Liver (tissue), 9 donors: ENCODE results near the gene OSBP2. TPM values are rescaled to one million over a fixed set of nuclear protein-coding genes. Genes with fewer than 3 reads are reported as not detected.

Experiments
- DNase-seq: peaks from one replicate; pipeline ENCODE4 v3.0.0-alpha.2; 2017; ENCODE audit warnings: low spot score
- H3K27ac ChIP-seq, 2 donors: one replicate each; pipeline ENCODE4 v1.7.0; 2013; ENCODE audit warnings: inconsistent platforms in 2 of 2, low read length in 2 of 2, control low read depth in 1 of 2, low read depth in 1 of 2, mild to moderate bottlenecking in 1 of 2
- H3K27me3 ChIP-seq, 4 donors: one replicate each; pipeline versions ENCODE4 v1.6.1 to v1.7.0; 2013; ENCODE audit warnings: low read length in 3 of 4, inconsistent platforms in 1 of 4, mild to moderate bottlenecking in 1 of 4, moderate library complexity in 1 of 4; ENCODE audit not compliant: control insufficient read depth in 4 of 4, insufficient read depth in 4 of 4
- H3K36me3 ChIP-seq, 4 donors: one replicate each; pipeline versions ENCODE4 v1.6.1 to v1.7.0; 2013; ENCODE audit warnings: low read length in 3 of 4, mild to moderate bottlenecking in 3 of 4, low read depth in 1 of 4, moderate library complexity in 1 of 4; ENCODE audit not compliant: control insufficient read depth in 4 of 4, insufficient read depth in 3 of 4
- H3K4me1 ChIP-seq, 4 donors: one replicate each; pipeline versions ENCODE4 v1.6.1 to v1.7.0; 2013; ENCODE audit warnings: low read length in 3 of 4, mild to moderate bottlenecking in 3 of 4, moderate library complexity in 1 of 4; ENCODE audit not compliant: control insufficient read depth in 4 of 4, insufficient read depth in 4 of 4
- H3K4me3 ChIP-seq, 3 donors: one replicate each; pipeline versions ENCODE4 v1.6.1 to v1.7.0; 2013; ENCODE audit warnings: low read length in 3 of 3, control low read depth in 1 of 3, low read depth in 1 of 3, mild to moderate bottlenecking in 1 of 3
- H3K9ac ChIP-seq, 2 donors: one replicate each; pipeline ENCODE4 v1.7.0; 2013; ENCODE audit warnings: low read length in 2 of 2, mild to moderate bottlenecking in 2 of 2, moderate library complexity in 2 of 2, control low read depth in 1 of 2, low read depth in 1 of 2
- H3K9me3 ChIP-seq, 4 donors: one replicate each; pipeline versions ENCODE4 v1.6.1 to v1.7.0; 2013; ENCODE audit warnings: low read length in 3 of 4; ENCODE audit not compliant: control insufficient read depth in 4 of 4
- CTCF ChIP-seq: fragments of 150-350 bp; IDR thresholded peaks from 2 replicates; pipeline ENCODE4 v1.5.1; 2017; ENCODE audit warnings: improper control_type of control experiment, low read depth, low read length; ENCODE audit not compliant: missing input control
- FOXA2 ChIP-seq: IDR thresholded peaks from 2 replicates; pipeline ENCODE4 v1.6.1; 2016; ENCODE audit warnings: antibody characterized with exemption
- GABPA ChIP-seq, 2 donors: IDR thresholded peaks in 1 of 2; conservative IDR thresholded peaks in 1 of 2; 2 replicates each; pipeline ENCODE4 v1.6.1; 2016; ENCODE audit warnings: antibody characterized with exemption in 2 of 2, mild to moderate bottlenecking in 1 of 2, moderate library complexity in 1 of 2
- HNF4A ChIP-seq, 2 donors: conservative IDR thresholded peaks; 2 replicates each; pipeline ENCODE4 v1.6.1; 2016; ENCODE audit warnings: antibody characterized with exemption in 2 of 2, mild to moderate bottlenecking in 2 of 2
- JUND ChIP-seq, 2 donors: IDR thresholded peaks; 2 replicates each; pipeline ENCODE4 v1.6.1; 2016; ENCODE audit warnings: antibody characterized with exemption in 2 of 2
- NR2F2 ChIP-seq: IDR thresholded peaks from 2 replicates; pipeline ENCODE4 v1.6.1; 2016; ENCODE audit warnings: antibody characterized with exemption
- RAD21 ChIP-seq, 2 donors: IDR thresholded peaks; 2 replicates each; pipeline ENCODE4 v1.6.1; 2016; ENCODE audit warnings: antibody characterized with exemption in 2 of 2, mild to moderate bottlenecking in 2 of 2
- RXRA ChIP-seq, 2 donors: IDR thresholded peaks; 2 replicates each; pipeline ENCODE4 v1.6.1; 2017 to 2018; ENCODE audit warnings: antibody characterized with exemption in 2 of 2, mild to moderate bottlenecking in 1 of 2
- SP1 ChIP-seq: IDR thresholded peaks from 2 replicates; pipeline ENCODE4 v1.6.1; 2018; ENCODE audit warnings: antibody characterized with exemption, mild to moderate bottlenecking
- TAF1 ChIP-seq: conservative IDR thresholded peaks from 2 replicates; pipeline ENCODE4 v1.6.1; 2016; ENCODE audit warnings: antibody characterized with exemption, mild to moderate bottlenecking
- ZBTB33 ChIP-seq: IDR thresholded peaks from 2 replicates; pipeline ENCODE4 v1.6.1; 2016; ENCODE audit warnings: antibody characterized with exemption
- WGBS: extraction: QIAGEN DNeasy Blood & Tissue Kit; methylation state at CpG from one replicate; pipeline ENCODE4 v1.1.7; 2013; 5-methylcytosine and 5-hydroxymethylcytosine counted together
- polyA plus RNA-seq, 2 donors: library from polyadenylated mRNA; stranded (reverse) in 1 of 2; unstranded in 1 of 2; fragments of 200-250 nt in 1 of 2; fragments of >200 nt in 1 of 2; fragmentation: Nextera tagmentation in 1 of 2; extraction: Ambion mirVana in 1 of 2; gene quantifications; one replicate each; pipeline versions ENCODE4 v1.2.1 to v1.2.3, GENCODE V29; 2013 to 2015
- total RNA-seq, 2 donors: library from RNA; depleted of rRNA; stranded (reverse); fragments of >200 nt; gene quantifications; one replicate each; pipeline ENCODE4 v1.2.3, GENCODE V29; 2014
- TF ChIP-seq, protein P1 (sequence below): IDR thresholded peaks from 2 replicates; pipeline ENCODE4 v1.6.1; 2016; ENCODE audit warnings: antibody characterized with exemption, mild to moderate bottlenecking
- TF ChIP-seq, protein P2 (sequence below): IDR thresholded peaks from 2 replicates; pipeline ENCODE4 v1.6.1; 2016; ENCODE audit warnings: antibody characterized with exemption
- donor health status: healthy.
- donor health status: healthy.
- donor health status: healthy.
- donor health status: healthy.
- donor health status: healthy.

Gene OSBP2
- total and polyA plus RNA-seq, 4 donors: 0.43 to 192 (median 0.86) TPM

DNA sequence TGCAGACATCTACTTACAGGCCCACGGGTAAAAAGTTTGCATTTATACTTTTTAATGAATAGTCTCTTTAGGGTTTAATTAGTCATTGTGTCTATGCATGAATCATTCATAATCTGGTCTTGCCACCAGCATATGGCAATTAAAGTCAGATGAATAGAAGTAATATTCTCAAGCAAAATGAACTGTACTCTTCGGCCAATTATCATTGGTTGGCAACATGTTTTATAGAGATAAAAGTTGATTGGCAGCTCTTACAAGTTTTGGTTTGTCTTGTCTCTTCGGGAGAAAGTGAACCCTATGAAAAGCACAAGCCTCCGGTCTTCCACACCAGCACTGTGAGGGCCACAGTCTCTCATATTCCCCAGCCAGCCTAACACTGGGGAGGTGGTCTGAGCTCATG is 97.8 kb downstream of the OSBP2 start:
- no peak overlapping the region for H3K27ac ChIP-seq
- H3K36me3 ChIP-seq: no peaks in the 10 kb centered on the region
- WGBS: 80% methylated on average over 4 of the region's 4 CpGs
- H3K9ac ChIP-seq: no peak overlapping the region
- DNase-seq: no peak
- no peaks in the 10 kb centered on the region for H3K9me3 ChIP-seq
- no peaks in the 10 kb centered on the region for H3K4me1 ChIP-seq
- H3K27me3 ChIP-seq: no peaks in the 10 kb centered on the region
- no peak for TF ChIP-seq NR2F2
- TF ChIP-seq ZBTB33: no peak
- TF ChIP-seq, protein P1, sequence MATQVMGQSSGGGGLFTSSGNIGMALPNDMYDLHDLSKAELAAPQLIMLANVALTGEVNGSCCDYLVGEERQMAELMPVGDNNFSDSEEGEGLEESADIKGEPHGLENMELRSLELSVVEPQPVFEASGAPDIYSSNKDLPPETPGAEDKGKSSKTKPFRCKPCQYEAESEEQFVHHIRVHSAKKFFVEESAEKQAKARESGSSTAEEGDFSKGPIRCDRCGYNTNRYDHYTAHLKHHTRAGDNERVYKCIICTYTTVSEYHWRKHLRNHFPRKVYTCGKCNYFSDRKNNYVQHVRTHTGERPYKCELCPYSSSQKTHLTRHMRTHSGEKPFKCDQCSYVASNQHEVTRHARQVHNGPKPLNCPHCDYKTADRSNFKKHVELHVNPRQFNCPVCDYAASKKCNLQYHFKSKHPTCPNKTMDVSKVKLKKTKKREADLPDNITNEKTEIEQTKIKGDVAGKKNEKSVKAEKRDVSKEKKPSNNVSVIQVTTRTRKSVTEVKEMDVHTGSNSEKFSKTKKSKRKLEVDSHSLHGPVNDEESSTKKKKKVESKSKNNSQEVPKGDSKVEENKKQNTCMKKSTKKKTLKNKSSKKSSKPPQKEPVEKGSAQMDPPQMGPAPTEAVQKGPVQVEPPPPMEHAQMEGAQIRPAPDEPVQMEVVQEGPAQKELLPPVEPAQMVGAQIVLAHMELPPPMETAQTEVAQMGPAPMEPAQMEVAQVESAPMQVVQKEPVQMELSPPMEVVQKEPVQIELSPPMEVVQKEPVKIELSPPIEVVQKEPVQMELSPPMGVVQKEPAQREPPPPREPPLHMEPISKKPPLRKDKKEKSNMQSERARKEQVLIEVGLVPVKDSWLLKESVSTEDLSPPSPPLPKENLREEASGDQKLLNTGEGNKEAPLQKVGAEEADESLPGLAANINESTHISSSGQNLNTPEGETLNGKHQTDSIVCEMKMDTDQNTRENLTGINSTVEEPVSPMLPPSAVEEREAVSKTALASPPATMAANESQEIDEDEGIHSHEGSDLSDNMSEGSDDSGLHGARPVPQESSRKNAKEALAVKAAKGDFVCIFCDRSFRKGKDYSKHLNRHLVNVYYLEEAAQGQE: no peak
- no peak for TF ChIP-seq CTCF
- TF ChIP-seq JUND (IDR thresholded peaks at IDR 0.05): no peak
- TF ChIP-seq RAD21 (IDR thresholded peaks at IDR 0.05): no peak
- TF ChIP-seq, protein P2, sequence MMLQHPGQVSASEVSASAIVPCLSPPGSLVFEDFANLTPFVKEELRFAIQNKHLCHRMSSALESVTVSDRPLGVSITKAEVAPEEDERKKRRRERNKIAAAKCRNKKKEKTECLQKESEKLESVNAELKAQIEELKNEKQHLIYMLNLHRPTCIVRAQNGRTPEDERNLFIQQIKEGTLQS: no peak
- no peak for TF ChIP-seq GABPA (IDR thresholded peaks at IDR 0.05 in 1 of 2, conservative IDR thresholded peaks at IDR 0.05 in 1 of 2)
- no peak for TF ChIP-seq RXRA (IDR thresholded peaks at IDR 0.05)
- TF ChIP-seq HNF4A (conservative IDR thresholded peaks at IDR 0.05): no peak
- no peak for TF ChIP-seq TAF1
- H3K4me3 ChIP-seq: no peak overlapping the region

DNA sequence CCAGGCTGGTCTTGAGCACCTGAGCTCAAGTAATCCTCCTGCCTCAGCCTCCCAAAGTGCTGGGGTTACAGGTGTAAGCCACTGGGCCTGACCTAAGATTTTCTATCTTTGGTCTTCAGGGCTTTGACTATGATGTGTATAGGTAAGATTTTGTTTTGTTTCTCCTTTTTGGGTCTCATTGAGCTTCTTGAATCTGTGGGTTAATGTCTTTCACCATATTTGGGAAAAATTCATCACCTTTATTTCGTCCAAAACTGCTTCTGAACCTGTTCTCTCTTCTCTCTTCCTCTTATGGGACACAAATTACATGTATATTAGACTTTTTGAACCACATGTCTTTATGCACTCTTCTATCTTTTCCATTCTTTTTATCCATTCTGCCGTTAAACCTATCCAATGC is 100.4 kb downstream of the OSBP2 start:
- Histone ChIP-seq H3K27me3 (no peaks in the 10 kb centered on the region), H3K4me1 (no peaks in the 10 kb centered on the region), H3K4me3 (no peak overlapping the region), H3K36me3 (no peaks in the 10 kb centered on the region), H3K9ac (no peak overlapping the region), H3K27ac (no peak overlapping the region), H3K9me3 (no peaks in the 10 kb centered on the region)
- TF ChIP-seq ZBTB33 (no peak), SP1 (no peak), RXRA (IDR thresholded peaks at IDR 0.05) (no peak), CTCF (no peak), FOXA2 (no peak)
- TF ChIP-seq, protein P1: no peak
- DNase-seq: no peak
- WGBS: 84% methylated on average over 2 of the region's 2 CpGs
